ENCODE results near the gene BTBD7. TPM values are rescaled to one million over a fixed set of nuclear protein-coding genes. Genes with fewer than 3 reads are reported as not detected.

The BTBD7 gene
- total and polyA plus RNA-seq, 11 donors: 7.2 to 34.0 (median 20.2) TPM

- Histone ChIP-seq H3K27ac (no peak overlapping the region), H3K27me3 (no peaks in the 10 kb centered on the region), H3K36me3 (no peaks in the 10 kb centered on the region), H3K4me1 (peaks cover 0 to 62% (median 30%) of the 10 kb centered on the region in 12 donors), H3K4me3 (peak overlapping the region in 1 of 12 donors; percentile 96), H3K9me3 (no peaks in the 10 kb centered on the region)
- intact Hi-C loops (cut with DNase I): loop anchor here in 4 of 10 donors (5.0 to 10.0 kb wide), 2 partner anchors 123 to 125 kb away; partner anchors contain the start of genes GON7 (in 4 of the 4) and UBR7 (in 4 of the 4)
- no peak for ATAC-seq
- WGBS, 4 donors: 70 to 78% (median 75%) methylated on average over 5 of the region's 5 CpGs
- no peak for DNase-seq
- TF ChIP-seq, protein P1, sequence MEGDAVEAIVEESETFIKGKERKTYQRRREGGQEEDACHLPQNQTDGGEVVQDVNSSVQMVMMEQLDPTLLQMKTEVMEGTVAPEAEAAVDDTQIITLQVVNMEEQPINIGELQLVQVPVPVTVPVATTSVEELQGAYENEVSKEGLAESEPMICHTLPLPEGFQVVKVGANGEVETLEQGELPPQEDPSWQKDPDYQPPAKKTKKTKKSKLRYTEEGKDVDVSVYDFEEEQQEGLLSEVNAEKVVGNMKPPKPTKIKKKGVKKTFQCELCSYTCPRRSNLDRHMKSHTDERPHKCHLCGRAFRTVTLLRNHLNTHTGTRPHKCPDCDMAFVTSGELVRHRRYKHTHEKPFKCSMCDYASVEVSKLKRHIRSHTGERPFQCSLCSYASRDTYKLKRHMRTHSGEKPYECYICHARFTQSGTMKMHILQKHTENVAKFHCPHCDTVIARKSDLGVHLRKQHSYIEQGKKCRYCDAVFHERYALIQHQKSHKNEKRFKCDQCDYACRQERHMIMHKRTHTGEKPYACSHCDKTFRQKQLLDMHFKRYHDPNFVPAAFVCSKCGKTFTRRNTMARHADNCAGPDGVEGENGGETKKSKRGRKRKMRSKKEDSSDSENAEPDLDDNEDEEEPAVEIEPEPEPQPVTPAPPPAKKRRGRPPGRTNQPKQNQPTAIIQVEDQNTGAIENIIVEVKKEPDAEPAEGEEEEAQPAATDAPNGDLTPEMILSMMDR (IDR thresholded peaks at IDR 0.05): no peak
- no peak for TF ChIP-seq POLR2A (IDR thresholded peaks at IDR 0.05)
Observed at GRCh38 chr14:93329965-93330608, 2.7 kb downstream of the BTBD7 start.

DNA sequence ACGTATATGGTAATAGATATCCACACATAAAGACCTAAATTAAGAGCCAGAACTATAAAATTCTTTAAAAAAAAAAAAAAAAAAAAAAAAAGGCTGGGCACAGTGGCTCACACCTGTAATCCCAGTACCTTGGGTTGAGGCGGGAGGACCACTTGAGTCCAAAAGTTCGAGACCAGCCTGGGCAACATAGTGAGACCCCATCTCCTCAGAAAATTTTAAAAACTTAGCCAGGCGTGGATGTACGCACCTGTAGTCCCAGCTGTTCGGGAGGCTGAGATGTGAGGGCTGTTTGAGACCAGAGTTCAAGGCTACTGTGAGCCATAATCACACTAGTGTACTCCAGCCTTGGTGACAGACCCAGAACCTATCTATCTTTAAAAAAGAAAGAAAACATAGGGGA lies 4.3 kb downstream of the BTBD7 start:
- TF ChIP-seq, protein P1 (IDR thresholded peaks at IDR 0.05): no peak
- no peak for TF ChIP-seq POLR2A (IDR thresholded peaks at IDR 0.05)
- Histone ChIP-seq H3K36me3 (peaks cover 0 to 6% (median 0%) of the 10 kb centered on the region in 9 donors), H3K27me3 (no peaks in the 10 kb centered on the region), H3K4me3 (no peak overlapping the region), H3K4me1 (peaks cover 0 to 66% (median 29%) of the 10 kb centered on the region in 12 donors), H3K9me3 (no peaks in the 10 kb centered on the region), H3K27ac (no peak overlapping the region)
- DNase-seq (no peak), ATAC-seq (no peak)
- WGBS, 4 donors: 96 to 98% (median 98%) methylated on average over 6 of the region's 6 CpGs
- intact Hi-C loops (cut with DNase I): no loop called here

- TF ChIP-seq, protein P1 (IDR thresholded peaks at IDR 0.05): no peak
- TF ChIP-seq POLR2A (IDR thresholded peaks at IDR 0.05): no peak
- peaks cover 0 to 6% (median 0%) of the 10 kb centered on the region in 9 donors for H3K36me3 ChIP-seq
- H3K9me3 ChIP-seq: no peaks in the 10 kb centered on the region
- 96 to 99% (median 98%) methylated on average over 5 of the region's 5 CpGs for WGBS, 4 donors
- ATAC-seq: no peak
- no peak overlapping the region for H3K27ac ChIP-seq
- intact Hi-C loops (cut with DNase I): no loop called here
- no peaks in the 10 kb centered on the region for H3K27me3 ChIP-seq
- no peak overlapping the region for H3K4me3 ChIP-seq
- peaks cover 0 to 66% (median 25%) of the 10 kb centered on the region in 12 donors for H3K4me1 ChIP-seq
- DNase-seq: no peak
Observed at GRCh38 chr14:93326196-93326595, 6.6 kb downstream of the BTBD7 start.

DNA sequence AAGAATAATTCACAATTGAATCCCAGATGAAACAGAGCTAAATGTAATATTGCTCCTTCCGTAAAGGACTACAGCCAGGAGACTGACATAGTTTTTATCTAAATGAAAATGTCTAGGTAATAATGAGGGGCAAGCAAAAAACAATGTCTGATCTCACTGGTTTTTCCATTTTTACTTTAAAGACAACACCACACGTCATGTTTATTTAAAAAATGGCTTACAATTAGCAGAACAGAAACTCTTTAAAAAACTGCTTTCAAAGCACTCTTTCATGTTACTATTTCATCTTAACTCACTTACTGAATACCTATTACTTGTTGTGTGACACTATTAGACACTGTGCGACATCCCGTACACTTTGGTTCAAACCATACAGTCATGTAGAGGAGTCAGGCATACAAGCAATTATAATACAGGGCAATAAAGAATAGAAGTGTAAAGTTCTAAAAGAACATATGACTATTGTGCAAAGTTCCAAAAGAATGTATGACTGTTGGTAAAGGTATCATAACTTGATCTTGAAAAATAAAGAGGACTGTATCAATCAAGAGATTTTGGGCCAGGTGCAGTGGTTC lies 9.1 kb downstream of the BTBD7 start:
- peaks cover 0 to 64% (median 21%) of the 10 kb centered on the region in 12 donors for H3K4me1 ChIP-seq
- WGBS, 4 donors: 96 to 98% (median 97%) methylated on average over 4 of the region's 4 CpGs
- TF ChIP-seq POLR2A (IDR thresholded peaks at IDR 0.05): no peak
- TF ChIP-seq, protein P1 (IDR thresholded peaks at IDR 0.05): no peak
- H3K4me3 ChIP-seq: no peak overlapping the region
- ATAC-seq (no peak), DNase-seq (no peak)
- H3K36me3 ChIP-seq: peaks cover 0 to 6% (median 0%) of the 10 kb centered on the region in 9 donors
- H3K27me3 ChIP-seq: no peaks in the 10 kb centered on the region
- H3K9me3 ChIP-seq: no peaks in the 10 kb centered on the region
- H3K27ac ChIP-seq: no peak overlapping the region
- intact Hi-C loops (cut with DNase I): no loop called here
